Measurements from ENCODE around the gene BTBD3. TPM values are rescaled to one million over a fixed set of nuclear protein-coding genes. Genes with fewer than 3 reads are reported as not detected.
A peak's percentile ranks its signal among the peaks of the same experiment; 100 is the strongest.

The BTBD3 gene
- total RNA-seq, 1 donor from 2014 or later: 28.4 TPM

- DNase-seq: no peak
- peak; percentile 44 for ATAC-seq (ENCODE audit: poor library complexity)
- intact Hi-C loops (cut with DNase I): no loop called here
These were observed 5.6 kb upstream of the BTBD3 start for GRCh38 chr20:11912013-11912658.

- intact Hi-C loops (cut with DNase I): no loop called here
- ATAC-seq (ENCODE audit: poor library complexity) (no peak), DNase-seq (no peak)
These were observed 4.9 kb upstream of the BTBD3 start for GRCh38 chr20:11912659-11913415.

- ATAC-seq (ENCODE audit: poor library complexity): peak; percentile 42
- intact Hi-C loops (cut with DNase I): no loop called here
- no peak for DNase-seq
These were observed 725 bp downstream of the BTBD3 start for GRCh38 chr20:11918391-11918845.

GRCh38 chr20:11918981-11919380 lies 1.3 kb downstream of the BTBD3 start:
- intact Hi-C loops (cut with DNase I): no loop called here
- ATAC-seq (ENCODE audit: poor library complexity) (peak; percentile 55), DNase-seq (peak; percentile 54)

GRCh38 chr20:11919581-11919980 lies 1.9 kb downstream of the BTBD3 start:
- DNase-seq: no peak
- no peak for ATAC-seq (ENCODE audit: poor library complexity)
- intact Hi-C loops (cut with DNase I): no loop called here

GRCh38 chr20:11920083-11920482 lies 2.4 kb downstream of the BTBD3 start:
- DNase-seq (no peak), ATAC-seq (ENCODE audit: poor library complexity) (no peak)
- intact Hi-C loops (cut with DNase I): no loop called here

- ATAC-seq (ENCODE audit: poor library complexity) (no peak), DNase-seq (no peak)
- intact Hi-C loops (cut with DNase I): no loop called here
These were observed 3.6 kb downstream of the BTBD3 start for GRCh38 chr20:11921321-11921720.

- ATAC-seq (ENCODE audit: poor library complexity) (peak; percentile 77), DNase-seq (peak; percentile 56)
- intact Hi-C loops (cut with DNase I): no loop called here
These were observed 4.9 kb downstream of the BTBD3 start for GRCh38 chr20:11922561-11922960.

- intact Hi-C loops (cut with DNase I): no loop called here
- no peak for ATAC-seq (ENCODE audit: poor library complexity)
- no peak for DNase-seq
These were observed 7.2 kb downstream of the BTBD3 start for GRCh38 chr20:11924923-11925322.

GRCh38 chr20:11926292-11926998 lies 8.8 kb downstream of the BTBD3 start:
- intact Hi-C loops (cut with DNase I): no loop called here
- ATAC-seq (ENCODE audit: poor library complexity) (no peak), DNase-seq (no peak)

GRCh38 chr20:11929947-11930346 lies 12.3 kb downstream of the BTBD3 start:
- DNase-seq: no peak
- ATAC-seq (ENCODE audit: poor library complexity): no peak
- intact Hi-C loops (cut with DNase I): no loop called here

GRCh38 chr20:11935212-11936154 lies 17.8 kb downstream of the BTBD3 start:
- intact Hi-C loops (cut with DNase I): no loop called here
- ATAC-seq (ENCODE audit: poor library complexity) (peak; percentile 62), DNase-seq (no peak)

- ATAC-seq (ENCODE audit: poor library complexity) (no peak), DNase-seq (no peak)
- intact Hi-C loops (cut with DNase I): no loop called here
These were observed 18.5 kb downstream of the BTBD3 start for GRCh38 chr20:11936157-11936556.

GRCh38 chr20:11937230-11937629 lies 19.5 kb downstream of the BTBD3 start:
- no peak for DNase-seq
- intact Hi-C loops (cut with DNase I): no loop called here
- ATAC-seq (ENCODE audit: poor library complexity): no peak

GRCh38 chr20:11941593-11942246 lies 24.0 kb downstream of the BTBD3 start:
- no peak for DNase-seq
- no peak for ATAC-seq (ENCODE audit: poor library complexity)
- intact Hi-C loops (cut with DNase I): no loop called here

- intact Hi-C loops (cut with DNase I): no loop called here
- DNase-seq: no peak
- no peak for ATAC-seq (ENCODE audit: poor library complexity)
These were observed 26.1 kb downstream of the BTBD3 start for GRCh38 chr20:11943778-11944177.

- ATAC-seq (ENCODE audit: poor library complexity) (no peak), DNase-seq (no peak)
- intact Hi-C loops (cut with DNase I): no loop called here
These were observed 31.1 kb downstream of the BTBD3 start for GRCh38 chr20:11948806-11949205.

GRCh38 chr20:11949711-11950110 lies 32.0 kb downstream of the BTBD3 start:
- ATAC-seq (ENCODE audit: poor library complexity) (no peak), DNase-seq (no peak)
- intact Hi-C loops (cut with DNase I): no loop called here

Measured in Right ventricle myocardium superior (tissue), 1 donor.